Measurements from ENCODE around the gene OR2V2. TPM values are rescaled to one million over a fixed set of nuclear protein-coding genes. Genes with fewer than 3 reads are reported as not detected.
A peak's percentile ranks its signal among the peaks of the same experiment; 100 is the strongest.

Gene OR2V2
- total and polyA plus RNA-seq, 2 donors (not counting 1 experiment from before 2014, with no cell fraction given), result not detected

GRCh38 chr5:181187500-181188213, 40.3 kb downstream of the OR2V2 start:
- Histone ChIP-seq H3K79me2 (ENCODE audit: control insufficient read depth, insufficient read depth, low read length) (no peaks in the 10 kb centered on the region), H3K4me1 (ENCODE audit: control insufficient read depth in 2 of 2, insufficient read depth in 2 of 2, low read length in 2 of 2) (peaks cover 13 to 51% of the 10 kb centered on the region in 2 donors), H4K20me1 (ENCODE audit: control insufficient read depth, insufficient read depth, low read length, poor library complexity, severe bottlenecking) (no peaks in the 10 kb centered on the region), H3K27me3 (replicated peaks in 1 of 4; ENCODE audit: control extremely low read depth in 1 of 4, control insufficient read depth in 3 of 4, insufficient read depth in 4 of 4, low read length in 3 of 4) (no peaks in the 10 kb centered on the region), H3K9me3 (ENCODE audit: control extremely low read depth in 1 of 3, control insufficient read depth in 2 of 3, insufficient read depth in 1 of 3, low read length in 2 of 3) (peaks cover 0 to 27% (median 0%) of the 10 kb centered on the region in 3 donors), H3K4me2 (replicated peaks; ENCODE audit: low read depth, low read length, poor library complexity, severe bottlenecking) (peak overlapping the region; percentile 38), H3K36me3 (replicated peaks in 1 of 2; ENCODE audit: control extremely low read depth in 1 of 2, control insufficient read depth in 1 of 2, extremely low read depth in 1 of 2, insufficient read depth in 2 of 2, low read length in 1 of 2) (no peaks in the 10 kb centered on the region), H3K4me3 (ENCODE audit: control extremely low read depth in 1 of 5, extremely low read depth in 1 of 5, insufficient read depth in 1 of 5, low read depth in 2 of 5, low read length in 4 of 5) (peak overlapping the region in 3 of 5 experiments; percentile 15 to 98 (median 25)), H2AFZ (ENCODE audit: insufficient read depth, low read depth, low read length, poor library complexity, severe bottlenecking) (peak overlapping the region; percentile 21), H3K27ac (ENCODE audit: low read length in 2 of 2) (peak overlapping the region; percentile 21 to 28), H3K9ac (ENCODE audit: low read length) (no peak overlapping the region)
- no peaks in the 10 kb centered on the region for H3K9me3 Mint-ChIP-seq (ENCODE audit: insufficient read depth)
- whole genome bisulfite sequencing (ENCODE audit: insufficient coverage), result 9% methylated on average over 36 of the region's 37 CpGs
- intact Hi-C loops (cut with micrococcal nuclease), result loop anchor here (1.0 to 2.0 kb wide), 3 partner anchors 15 to 327 kb away; partner anchors contain the start of genes TRIM52 and ZFP62
- peak; percentile 78 for DNase-seq
- peak overlapping the region; percentile 97 for H3K4me3 Mint-ChIP-seq
- no peak for ATAC-seq (ENCODE audit: low read depth)
- TF ChIP-seq EZH2 (IDR thresholded peaks at IDR 0.05; ENCODE audit: borderline replicate concordance, insufficient read depth, low read depth, low read length, poor library complexity, severe bottlenecking), result no peak
- TF ChIP-seq CTCF (IDR thresholded peaks at IDR 0.05), result peak; percentile 19
- ChIA-PET POLR2A (interaction anchor here (0.9 to 7.2 kb wide), 8 partner anchors 17 to 377 kb away, joined by 3 to 74 read pairs (median 10); partner anchors contain the start of genes RACK1, TRIM41, TRIM52 and TRIM7), CTCF (interaction anchor here (1.0 to 7.7 kb wide), 8 partner anchors 10 to 377 kb away, joined by 3 to 105 read pairs (median 8); partner anchors contain the start of genes TRIM41, TRIM52 and TRIM7)
- H3K27ac Mint-ChIP-seq, result peak overlapping the region; percentile 97
- H3K4me1 Mint-ChIP-seq, result peaks cover 54% of the 10 kb centered on the region
- H3K27me3 Mint-ChIP-seq, result peaks cover 10% of the 10 kb centered on the region

Measured in B cell (primary cell).